IMR-90 (cell line): ENCODE data around the gene BCCIP. TPM values are rescaled to one million over a fixed set of nuclear protein-coding genes. Genes with fewer than 3 reads are reported as not detected.

Experiments
- ATAC-seq: fragments of 200-7000 bp; cut with Tn5 transposase; 2 replicates; pipeline ENCODE4 v1.9.1; 2020; ENCODE audit warnings: low read depth, mild to moderate bottlenecking, moderate library complexity
- BruUV-seq: library from RNA; stranded (reverse); fragments of 400-500 nt; replicated peaks from 2 replicates; lab custom pipeline; 2021; lab: Mats Ljungman, UMichigan
- CTCF ChIA-PET: fragments of 300-600 bp; formaldehyde crosslinking; extraction: SDS; loops from one replicate; lab custom pipeline; 2021; ENCODE audit warnings: antibody characterized with exemption; lab: Yijun Ruan, JAX
- POLR2A ChIA-PET: fragments of 300-600 bp; sonication (Branson Sonifier 250); formaldehyde crosslinking; loops from one replicate; lab custom pipeline; 2022; ENCODE audit warnings: antibody characterized with exemption; ENCODE audit not compliant: unreplicated experiment; lab: Charles Lee
- DNase-seq: peaks from one replicate; pipeline ENCODE4 v3.0.0; 2013
- H2AFZ ChIP-seq: replicated peaks from 2 replicates; pipeline ENCODE3; 2013; ENCODE audit warnings: low read length, mild to moderate bottlenecking; ENCODE audit not compliant: poor library complexity
- H2AK5ac ChIP-seq: 2 replicates; pipeline ENCODE4 v1.6.1; 2013; ENCODE audit warnings: low read depth, low read length, inconsistent platforms
- H2AK9ac ChIP-seq: replicated peaks from 2 replicates; pipeline ENCODE3; 2013; ENCODE audit warnings: mild to moderate bottlenecking, low read depth, low read length, moderate library complexity; ENCODE audit not compliant: poor library complexity
- H2BK120ac ChIP-seq: 2 replicates; pipeline ENCODE4 v1.6.1; 2013; ENCODE audit warnings: low read depth, low read length, inconsistent platforms
- H2BK15ac ChIP-seq: 3 replicates; pipeline ENCODE4 v1.6.1; 2013; ENCODE audit warnings: low read depth, low read length, inconsistent platforms
- H2BK20ac ChIP-seq: 2 replicates; pipeline ENCODE4 v1.6.1; 2013; ENCODE audit warnings: low read depth, mild to moderate bottlenecking, inconsistent platforms, low read length, moderate library complexity
- H2BK5ac ChIP-seq: 2 replicates; pipeline ENCODE4 v1.6.1; 2013; ENCODE audit warnings: mild to moderate bottlenecking, low read depth, low read length, inconsistent platforms; ENCODE audit not compliant: poor library complexity, severe bottlenecking
- H3K14ac ChIP-seq: replicated peaks from 2 replicates; pipeline ENCODE4 v1.6.1; 2013; ENCODE audit warnings: low read depth, low read length, inconsistent platforms
- H3K18ac ChIP-seq: 2 replicates; pipeline ENCODE4 v1.6.1; 2013; ENCODE audit warnings: low read depth, low read length, control low read depth
- H3K23ac ChIP-seq: 2 replicates; pipeline ENCODE4 v1.6.1; 2013; ENCODE audit warnings: low read depth, low read length, inconsistent platforms
- H3K27ac ChIP-seq: 2 replicates; pipeline ENCODE4 v1.5.1; 2013; ENCODE audit warnings: mild to moderate bottlenecking, control low read depth, low read length; ENCODE audit not compliant: insufficient read depth
- H3K27me3 ChIP-seq: 2 replicates; pipeline ENCODE4 v1.6.1; 2013; ENCODE audit warnings: low read length; ENCODE audit not compliant: control insufficient read depth, insufficient read depth
- H3K36me3 ChIP-seq: 2 replicates; pipeline ENCODE4 v1.6.1; 2013; ENCODE audit warnings: low read length, mixed read lengths; ENCODE audit not compliant: control insufficient read depth, insufficient read depth
- H3K4ac ChIP-seq: 2 replicates; pipeline ENCODE4 v1.6.1; 2013; ENCODE audit warnings: low read depth, low read length, inconsistent platforms
- H3K4me1 ChIP-seq: 2 replicates; pipeline ENCODE4 v1.6.1; 2013; ENCODE audit warnings: low read length, mixed read lengths; ENCODE audit not compliant: control insufficient read depth, insufficient read depth
- H3K4me2 ChIP-seq: 2 replicates; pipeline ENCODE4 v1.6.1; 2013; ENCODE audit warnings: low read depth, mild to moderate bottlenecking, control low read depth, low read length, moderate library complexity
- H3K4me3 ChIP-seq: 2 replicates; pipeline ENCODE4 v1.5.1; 2013; ENCODE audit warnings: low read depth, mild to moderate bottlenecking, control low read depth, low read length, moderate library complexity; ENCODE audit not compliant: insufficient read depth
- H3K56ac ChIP-seq: 2 replicates; pipeline ENCODE4 v1.6.1; 2013; ENCODE audit warnings: low read length, inconsistent platforms; ENCODE audit not compliant: insufficient read depth; ENCODE audit errors: extremely low read depth
- H3K79me1 ChIP-seq, 2 experiments: 2 replicates each; pipeline ENCODE4 v1.6.1; 2013; ENCODE audit warnings: low read length in 2 of 2, inconsistent platforms in 1 of 2, low read depth in 1 of 2
- H3K9ac ChIP-seq: 2 replicates; pipeline ENCODE4 v1.6.1; 2013; ENCODE audit warnings: low read depth, low read length, control low read depth
- H3K9me1 ChIP-seq: 2 replicates; pipeline ENCODE4 v1.6.1; 2013; ENCODE audit warnings: low read length, inconsistent platforms; ENCODE audit not compliant: insufficient read depth
- H3K9me3 ChIP-seq: 2 replicates; pipeline ENCODE4 v1.6.1; 2013; ENCODE audit warnings: low read length; ENCODE audit not compliant: control insufficient read depth, insufficient read depth
- H4K20me1 ChIP-seq: 2 replicates; pipeline ENCODE4 v1.6.1; 2013; ENCODE audit warnings: low read length, inconsistent platforms; ENCODE audit not compliant: insufficient read depth
- H4K5ac ChIP-seq: 2 replicates; pipeline ENCODE4 v1.6.1; 2013; ENCODE audit warnings: mild to moderate bottlenecking, low read depth, low read length, control low read depth
- H4K8ac ChIP-seq, 2 experiments: 2 replicates each; pipeline ENCODE4 v1.6.1; 2013; ENCODE audit warnings: low read depth in 2 of 2, low read length in 2 of 2, control low read depth in 1 of 2, inconsistent platforms in 1 of 2
- H4K91ac ChIP-seq: 2 replicates; pipeline ENCODE4 v1.6.1; 2013; ENCODE audit warnings: low read depth, low read length, inconsistent platforms; ENCODE audit not compliant: insufficient read depth
- BHLHE40 ChIP-seq: fragments of 150-350 bp; IDR thresholded peaks from 2 replicates; pipeline ENCODE4 v1.6.1; 2016; ENCODE audit warnings: mild to moderate bottlenecking, low read depth, low read length
- CEBPB ChIP-seq: IDR thresholded peaks from 2 replicates; pipeline ENCODE4 v1.6.1; 2012; ENCODE audit warnings: low read depth, low read length, improper control_type of control experiment
- CHD1 ChIP-seq: IDR thresholded peaks from 2 replicates; pipeline ENCODE4 v1.6.1; 2012; ENCODE audit warnings: low read depth, low read length, improper control_type of control experiment
- FOS ChIP-seq: fragments of 150-350 bp; IDR thresholded peaks from 2 replicates; pipeline ENCODE4 v1.6.1; 2016; ENCODE audit warnings: low read depth, low read length
- MAFK ChIP-seq: IDR thresholded peaks from 2 replicates; pipeline ENCODE4 v1.6.1; 2012; ENCODE audit warnings: low read depth, low read length, improper control_type of control experiment
- MAZ ChIP-seq: IDR thresholded peaks from 2 replicates; pipeline ENCODE4 v1.6.1; 2012; ENCODE audit warnings: low read depth, mild to moderate bottlenecking, low read length, improper control_type of control experiment, moderate library complexity, borderline replicate concordance
- MXI1 ChIP-seq: IDR thresholded peaks from 2 replicates; pipeline ENCODE4 v1.6.1; 2012; ENCODE audit warnings: low read depth, mild to moderate bottlenecking, low read length, moderate library complexity, borderline replicate concordance
- NFE2L2 ChIP-seq: fragments of 150-350 bp; IDR thresholded peaks from 2 replicates; pipeline ENCODE4 v1.6.1; 2016; ENCODE audit warnings: low read depth, mild to moderate bottlenecking, low read length
- POLR2A ChIP-seq: IDR thresholded peaks from 2 replicates; pipeline ENCODE4 v1.6.1; 2012; ENCODE audit warnings: mild to moderate bottlenecking, low read depth, low read length
- RAD21 ChIP-seq: IDR thresholded peaks from 2 replicates; pipeline ENCODE4 v1.6.1; 2012; ENCODE audit warnings: low read length, improper control_type of control experiment
- SMC3 ChIP-seq: fragments of 150-350 bp; IDR thresholded peaks from 2 replicates; pipeline ENCODE4 v1.6.1; 2016; ENCODE audit warnings: low read depth, mild to moderate bottlenecking, antibody characterized with exemption, low read length, moderate library complexity
- WGBS, 2 experiments: methylation state at CpG; one replicate each; pipeline versions ENCODE4 v1.1.5 to v1.1.7; 2013; ENCODE audit warnings: missing lambda C conversion rate in 2 of 2; ENCODE audit not compliant: insufficient read length in 1 of 2; ENCODE audit errors: extremely low coverage in 2 of 2; 5-methylcytosine and 5-hydroxymethylcytosine counted together
- dilution Hi-C: fragments of 300-500 bp; cut with HindIII; formaldehyde crosslinking; loops from one replicate; pipeline ENCODE4 v1.14.3; 2018; ENCODE audit warnings: low sequenced_read_pairs; ENCODE audit not compliant: unreplicated experiment
- in situ Hi-C: fragments of 300-500 bp; cut with MboI; formaldehyde crosslinking; loops from 3 replicates; pipeline ENCODE4 v1.14.3; 2019; ENCODE audit warnings: low sequenced_read_pairs, inconsistent platforms, mixed read lengths
- intact Hi-C: fragments of 100-400 bp; cut with micrococcal nuclease; formaldehyde crosslinking; loops from 2 replicates; pipeline ENCODE4 v1.10.0; 2022
- polyA plus RNA-seq, 3 experiments: library from polyadenylated mRNA; depleted of rRNA; stranded (reverse); fragments of >200 nt; gene quantifications; 2 replicates each; pipeline ENCODE4 v1.2.3, GENCODE V29; 2012; ENCODE audit warnings: low replicate concordance in 1 of 3
- total RNA-seq: library from RNA; depleted of rRNA; stranded (reverse); fragments of >200 nt; gene quantifications from 2 replicates; pipeline ENCODE4 v1.2.3, GENCODE V29; 2012
- TF ChIP-seq, protein P1 (sequence below): fragments of 150-350 bp; IDR thresholded peaks from 2 replicates; pipeline ENCODE4 v1.6.1; 2016; ENCODE audit warnings: low read depth, mild to moderate bottlenecking, low read length, moderate library complexity, borderline replicate concordance
- TF ChIP-seq, protein P2 (sequence below): fragments of 150-350 bp; IDR thresholded peaks from 2 replicates; pipeline ENCODE4 v1.6.1; 2017; ENCODE audit warnings: mild to moderate bottlenecking, antibody characterized with exemption, low read length, low read depth
- TF ChIP-seq, protein P3 (sequence below): conservative IDR thresholded peaks from 2 replicates; pipeline ENCODE4 v1.5.1; 2012; ENCODE audit warnings: mild to moderate bottlenecking, low read depth, low read length, improper control_type of control experiment

The BCCIP gene
- total and polyA plus RNA-seq, 2 of the 4 experiments (the other 2 are of a cell fraction), result 31.9 to 49.2 TPM

DNA sequence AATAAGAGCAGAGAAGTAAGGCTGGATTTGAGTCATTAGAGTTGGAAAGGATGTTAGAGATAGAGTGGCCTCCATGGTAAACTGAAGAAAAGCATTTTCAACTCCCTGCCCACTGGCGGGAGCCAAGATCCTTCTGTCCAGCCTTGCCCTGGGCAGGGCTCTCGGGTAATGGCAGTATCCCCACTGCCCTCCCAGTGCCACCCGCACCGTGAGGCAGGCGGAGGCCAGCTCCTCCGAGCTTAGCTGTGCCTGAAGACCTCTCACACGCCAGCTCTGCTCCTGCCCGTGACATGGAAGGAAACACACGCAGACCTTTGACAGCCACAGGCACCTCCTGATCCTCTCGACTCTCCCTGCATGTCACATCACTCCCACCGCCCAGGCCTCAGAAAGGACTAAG is 22.3 kb downstream of the BCCIP start:
- CTCF ChIA-PET, result no interaction called here
- Histone ChIP-seq H3K18ac (no peak overlapping the region), H3K9ac (no peak overlapping the region), H3K4ac (no peak overlapping the region), H3K4me3 (no peak overlapping the region), H3K79me1 (no peaks in the 10 kb centered on the region; a peak in 2 of 4 replicates), H3K9me3 (no peaks in the 10 kb centered on the region), H3K56ac (no peak overlapping the region), H4K91ac (no peak overlapping the region), H2BK15ac (no peak overlapping the region), H3K23ac (no peak overlapping the region), H4K5ac (no peak overlapping the region), H3K27me3 (no peaks in the 10 kb centered on the region), H2BK120ac (no peak overlapping the region), H2AK9ac (no peak overlapping the region), H2AK5ac (no peak overlapping the region), H3K27ac (no peak overlapping the region), H2BK5ac (no peak overlapping the region), H3K9me1 (no peaks in the 10 kb centered on the region; the same call in 1 of the 2 replicates), H2BK20ac (no peak overlapping the region), H2AFZ (no peak overlapping the region), H4K20me1 (peaks cover 2% of the 10 kb centered on the region; the same call in 1 of the 2 replicates), H3K4me1 (peaks cover 2% of the 10 kb centered on the region), H3K36me3 (peaks cover 39% of the 10 kb centered on the region), H3K4me2 (no peak overlapping the region), H3K14ac (no peak overlapping the region), H4K8ac (no peak overlapping the region)
- no TSS peak for BruUV-seq
- in situ Hi-C loops, result no loop called here
- 96% methylated on average over 5 of the region's 11 CpGs; no CpG with 5 or more reads in 1 of the 2 experiments for WGBS, 2 experiments
- ATAC-seq (no peak), DNase-seq (no peak)
- no peak for TF ChIP-seq CEBPB
- no peak for TF ChIP-seq SMC3
- TF ChIP-seq, protein P1, sequence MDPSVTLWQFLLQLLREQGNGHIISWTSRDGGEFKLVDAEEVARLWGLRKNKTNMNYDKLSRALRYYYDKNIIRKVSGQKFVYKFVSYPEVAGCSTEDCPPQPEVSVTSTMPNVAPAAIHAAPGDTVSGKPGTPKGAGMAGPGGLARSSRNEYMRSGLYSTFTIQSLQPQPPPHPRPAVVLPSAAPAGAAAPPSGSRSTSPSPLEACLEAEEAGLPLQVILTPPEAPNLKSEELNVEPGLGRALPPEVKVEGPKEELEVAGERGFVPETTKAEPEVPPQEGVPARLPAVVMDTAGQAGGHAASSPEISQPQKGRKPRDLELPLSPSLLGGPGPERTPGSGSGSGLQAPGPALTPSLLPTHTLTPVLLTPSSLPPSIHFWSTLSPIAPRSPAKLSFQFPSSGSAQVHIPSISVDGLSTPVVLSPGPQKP, result no peak
- TF ChIP-seq MAZ, result no peak
- TF ChIP-seq MAFK, result no peak
- no peak for TF ChIP-seq RAD21
- TF ChIP-seq MXI1, result no peak
- no peak for TF ChIP-seq BHLHE40
- no peak for TF ChIP-seq NFE2L2
- no peak for TF ChIP-seq POLR2A
- TF ChIP-seq CHD1, result no peak
- TF ChIP-seq, protein P2, sequence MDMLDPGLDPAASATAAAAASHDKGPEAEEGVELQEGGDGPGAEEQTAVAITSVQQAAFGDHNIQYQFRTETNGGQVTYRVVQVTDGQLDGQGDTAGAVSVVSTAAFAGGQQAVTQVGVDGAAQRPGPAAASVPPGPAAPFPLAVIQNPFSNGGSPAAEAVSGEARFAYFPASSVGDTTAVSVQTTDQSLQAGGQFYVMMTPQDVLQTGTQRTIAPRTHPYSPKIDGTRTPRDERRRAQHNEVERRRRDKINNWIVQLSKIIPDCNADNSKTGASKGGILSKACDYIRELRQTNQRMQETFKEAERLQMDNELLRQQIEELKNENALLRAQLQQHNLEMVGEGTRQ, result no peak
- TF ChIP-seq, protein P3, sequence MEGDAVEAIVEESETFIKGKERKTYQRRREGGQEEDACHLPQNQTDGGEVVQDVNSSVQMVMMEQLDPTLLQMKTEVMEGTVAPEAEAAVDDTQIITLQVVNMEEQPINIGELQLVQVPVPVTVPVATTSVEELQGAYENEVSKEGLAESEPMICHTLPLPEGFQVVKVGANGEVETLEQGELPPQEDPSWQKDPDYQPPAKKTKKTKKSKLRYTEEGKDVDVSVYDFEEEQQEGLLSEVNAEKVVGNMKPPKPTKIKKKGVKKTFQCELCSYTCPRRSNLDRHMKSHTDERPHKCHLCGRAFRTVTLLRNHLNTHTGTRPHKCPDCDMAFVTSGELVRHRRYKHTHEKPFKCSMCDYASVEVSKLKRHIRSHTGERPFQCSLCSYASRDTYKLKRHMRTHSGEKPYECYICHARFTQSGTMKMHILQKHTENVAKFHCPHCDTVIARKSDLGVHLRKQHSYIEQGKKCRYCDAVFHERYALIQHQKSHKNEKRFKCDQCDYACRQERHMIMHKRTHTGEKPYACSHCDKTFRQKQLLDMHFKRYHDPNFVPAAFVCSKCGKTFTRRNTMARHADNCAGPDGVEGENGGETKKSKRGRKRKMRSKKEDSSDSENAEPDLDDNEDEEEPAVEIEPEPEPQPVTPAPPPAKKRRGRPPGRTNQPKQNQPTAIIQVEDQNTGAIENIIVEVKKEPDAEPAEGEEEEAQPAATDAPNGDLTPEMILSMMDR, result no peak
- no peak for TF ChIP-seq FOS
- dilution Hi-C loops, result no loop called here
- intact Hi-C loops, result no loop called here
- POLR2A ChIA-PET, result no interaction called here
